ENCODE measurements around the gene CUL7. TPM values are rescaled to one million over a fixed set of nuclear protein-coding genes. Genes with fewer than 3 reads are reported as not detected.

The CUL7 gene
- total and polyA plus RNA-seq, 2 donors (not counting 1 experiment from before 2014, with no cell fraction given): 17.4 to 21.4 TPM

DNA sequence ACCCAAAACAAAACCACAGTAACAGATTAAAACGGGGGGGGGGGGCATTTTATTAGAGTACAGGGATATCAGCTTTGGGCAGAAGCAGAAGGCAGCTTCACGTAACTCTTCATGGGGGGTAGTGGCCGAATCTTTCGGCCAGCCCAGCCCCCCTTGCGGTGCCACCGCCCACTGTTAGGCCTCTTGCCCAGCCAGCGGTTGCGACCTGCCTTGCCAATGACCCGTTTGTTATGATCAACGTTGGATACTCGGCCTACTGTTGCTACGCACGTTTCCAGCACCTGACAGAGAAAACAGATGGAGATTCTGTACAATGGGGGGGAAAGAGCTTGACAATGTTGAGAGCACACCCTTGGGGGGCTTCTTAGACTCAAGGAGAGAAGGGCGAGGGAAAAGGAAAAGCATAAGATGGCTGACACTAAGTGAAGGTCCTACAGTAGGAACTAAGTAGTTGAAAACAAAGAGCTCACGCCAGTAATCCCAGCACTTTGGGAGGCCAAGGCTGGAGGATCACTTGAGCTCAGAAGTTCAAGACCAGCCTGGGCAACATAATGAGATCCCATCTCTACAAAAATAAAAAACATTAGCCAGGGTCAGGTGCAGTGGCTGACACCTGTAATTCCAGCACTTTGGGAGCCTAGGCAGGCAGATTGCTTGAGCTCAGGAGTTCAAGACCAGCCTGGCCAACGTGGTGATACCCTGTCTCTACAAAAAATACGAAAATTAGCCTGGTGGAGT is 724 bp upstream of the CUL7 start:
- TF ChIP-seq, protein P1, sequence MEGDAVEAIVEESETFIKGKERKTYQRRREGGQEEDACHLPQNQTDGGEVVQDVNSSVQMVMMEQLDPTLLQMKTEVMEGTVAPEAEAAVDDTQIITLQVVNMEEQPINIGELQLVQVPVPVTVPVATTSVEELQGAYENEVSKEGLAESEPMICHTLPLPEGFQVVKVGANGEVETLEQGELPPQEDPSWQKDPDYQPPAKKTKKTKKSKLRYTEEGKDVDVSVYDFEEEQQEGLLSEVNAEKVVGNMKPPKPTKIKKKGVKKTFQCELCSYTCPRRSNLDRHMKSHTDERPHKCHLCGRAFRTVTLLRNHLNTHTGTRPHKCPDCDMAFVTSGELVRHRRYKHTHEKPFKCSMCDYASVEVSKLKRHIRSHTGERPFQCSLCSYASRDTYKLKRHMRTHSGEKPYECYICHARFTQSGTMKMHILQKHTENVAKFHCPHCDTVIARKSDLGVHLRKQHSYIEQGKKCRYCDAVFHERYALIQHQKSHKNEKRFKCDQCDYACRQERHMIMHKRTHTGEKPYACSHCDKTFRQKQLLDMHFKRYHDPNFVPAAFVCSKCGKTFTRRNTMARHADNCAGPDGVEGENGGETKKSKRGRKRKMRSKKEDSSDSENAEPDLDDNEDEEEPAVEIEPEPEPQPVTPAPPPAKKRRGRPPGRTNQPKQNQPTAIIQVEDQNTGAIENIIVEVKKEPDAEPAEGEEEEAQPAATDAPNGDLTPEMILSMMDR (IDR thresholded peaks at IDR 0.05): no peak
- TF ChIP-seq EZH2 (IDR thresholded peaks at IDR 0.05; ENCODE audit: borderline replicate concordance, insufficient read depth, low read depth, low read length, poor library complexity, severe bottlenecking): no peak
- peak overlapping the region; percentile 94 for H3K4me3 Mint-ChIP-seq
- peak overlapping the region in 4 of 5 experiments; percentile 73 to 84 (median 77) for H3K4me3 ChIP-seq (ENCODE audit: control extremely low read depth in 1 of 5, extremely low read depth in 1 of 5, insufficient read depth in 1 of 5, low read depth in 2 of 5, low read length in 4 of 5)
- ChIA-PET POLR2A (interaction anchor here (0.6 to 2.7 kb wide), 10 partner anchors 32 to 1202 kb away, joined by 3 to 12 read pairs (median 4); partner anchors contain the start of genes CNPY3, KLHDC3, MEA1 and RRP36), CTCF (interaction anchor here (0.6 to 1.9 kb wide), 2 partner anchors 39 to 328 kb away, joined by 3 to 5 read pairs; no protein-coding TSS in a partner anchor)
- H3K4me1 ChIP-seq (ENCODE audit: control insufficient read depth in 2 of 2, insufficient read depth in 2 of 2, low read length in 2 of 2): peaks cover 23 to 29% of the 10 kb centered on the region in 2 donors
- no peak for ATAC-seq (ENCODE audit: low read depth)
- peak overlapping the region; percentile 95 for H3K27ac Mint-ChIP-seq
- WGBS (ENCODE audit: insufficient coverage): 89% methylated on average over 16 of the region's 17 CpGs
- peak overlapping the region; percentile 77 for H3K9ac ChIP-seq (ENCODE audit: low read length)
- H2AFZ ChIP-seq (ENCODE audit: insufficient read depth, low read depth, low read length, poor library complexity, severe bottlenecking): peak overlapping the region; percentile 81
- peaks cover 0 to 18% of the 10 kb centered on the region in 2 experiments for H3K36me3 ChIP-seq (replicated peaks in 1 of 2; ENCODE audit: control extremely low read depth in 1 of 2, control insufficient read depth in 1 of 2, extremely low read depth in 1 of 2, insufficient read depth in 2 of 2, low read length in 1 of 2)
- no peaks in the 10 kb centered on the region for H3K9me3 Mint-ChIP-seq (ENCODE audit: insufficient read depth)
- H3K4me1 Mint-ChIP-seq: peaks cover 44% of the 10 kb centered on the region
- peak overlapping the region; percentile 73 to 85 for H3K27ac ChIP-seq (ENCODE audit: low read length in 2 of 2)
- H3K79me2 ChIP-seq (ENCODE audit: control insufficient read depth, insufficient read depth, low read length): peaks cover 18% of the 10 kb centered on the region
- DNase-seq: no peak
- intact Hi-C loops (cut with micrococcal nuclease): loop anchor here (10.0 kb wide), 1 partner anchor 480 kb away; no protein-coding TSS in a partner anchor
- H3K27me3 ChIP-seq (replicated peaks in 1 of 4; ENCODE audit: control extremely low read depth in 1 of 4, control insufficient read depth in 3 of 4, insufficient read depth in 4 of 4, low read length in 3 of 4): no peaks in the 10 kb centered on the region
- no peaks in the 10 kb centered on the region for H3K9me3 ChIP-seq (ENCODE audit: control extremely low read depth in 1 of 3, control insufficient read depth in 2 of 3, insufficient read depth in 1 of 3, low read length in 2 of 3)
- peaks cover 11% of the 10 kb centered on the region for H4K20me1 ChIP-seq (ENCODE audit: control insufficient read depth, insufficient read depth, low read length, poor library complexity, severe bottlenecking)
- H3K27me3 Mint-ChIP-seq: no peaks in the 10 kb centered on the region
- H3K4me2 ChIP-seq (replicated peaks; ENCODE audit: low read depth, low read length, poor library complexity, severe bottlenecking): peak overlapping the region; percentile 77

All from B cell (primary cell).